ENCODE results near the gene THBS2. TPM values are rescaled to one million over a fixed set of nuclear protein-coding genes. Genes with fewer than 3 reads are reported as not detected.

THBS2 gene
- 1.9 and 2.1 TPM in 2 replicates for polyA plus RNA-seq

DNA sequence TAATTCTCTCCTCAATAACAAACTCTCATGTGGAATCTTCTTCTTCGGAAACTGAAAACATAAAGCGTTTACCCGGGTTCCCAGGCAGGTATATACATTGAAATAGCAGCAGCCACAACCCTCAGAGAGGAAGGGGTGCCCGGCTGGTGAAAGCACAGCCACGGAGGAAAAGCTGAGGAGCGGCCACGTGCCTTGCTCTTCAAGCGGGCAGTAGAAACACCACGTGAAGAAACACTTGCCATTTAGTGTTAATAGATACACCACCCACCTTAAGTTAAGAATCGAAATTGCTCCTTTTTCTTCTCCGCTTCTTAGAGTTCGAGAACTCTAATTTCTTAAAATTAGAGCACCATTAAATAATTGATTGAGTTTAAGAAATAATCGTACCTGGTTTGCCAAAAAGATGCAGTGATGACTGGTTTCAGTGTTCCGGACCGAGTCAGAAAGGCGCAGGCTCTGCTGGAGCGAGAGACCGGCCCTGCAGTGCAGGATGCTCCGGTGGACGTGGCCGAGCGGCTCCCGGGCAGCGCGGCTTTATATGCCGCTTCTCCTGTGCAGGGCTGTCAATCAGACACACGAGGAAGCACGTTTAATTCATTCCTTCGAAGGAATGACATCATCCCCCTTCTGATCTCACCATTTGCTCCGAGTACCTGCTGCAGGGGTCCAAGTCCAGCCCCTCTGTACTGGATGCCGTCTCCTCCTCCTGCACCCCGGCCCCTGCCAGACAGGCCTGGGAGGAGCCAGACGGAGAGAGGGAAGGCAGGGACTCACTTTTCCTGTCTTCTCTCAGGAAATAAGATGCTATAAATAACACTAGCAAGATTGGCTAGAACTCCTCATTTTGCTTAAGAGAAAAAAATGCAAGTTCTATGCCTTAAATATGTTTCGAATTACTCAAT lies at the start of gene THBS2:
Gene THBS2, minus strand, starts transcription at position 510 of the 902 bp plus-strand sequence. CDS start 3,062 bp downstream, outside the sequence.

